NB4 (cell line): ENCODE data around the gene TSPAN17.

ENCODE experiments used
- MYC ChIP-seq: IDR thresholded peaks from 2 replicates; pipeline ENCODE4 v1.6.1; 2011; ENCODE audit warnings: low read depth, low read length
- TF ChIP-seq, protein P1 (sequence below): IDR thresholded peaks from one replicate; pipeline ENCODE4 v1.5.1; 2012; ENCODE audit warnings: low read depth, low read length

GRCh38 chr5:176661676-176662075, 14.4 kb downstream of the TSPAN17 start:
- TF ChIP-seq, protein P1, sequence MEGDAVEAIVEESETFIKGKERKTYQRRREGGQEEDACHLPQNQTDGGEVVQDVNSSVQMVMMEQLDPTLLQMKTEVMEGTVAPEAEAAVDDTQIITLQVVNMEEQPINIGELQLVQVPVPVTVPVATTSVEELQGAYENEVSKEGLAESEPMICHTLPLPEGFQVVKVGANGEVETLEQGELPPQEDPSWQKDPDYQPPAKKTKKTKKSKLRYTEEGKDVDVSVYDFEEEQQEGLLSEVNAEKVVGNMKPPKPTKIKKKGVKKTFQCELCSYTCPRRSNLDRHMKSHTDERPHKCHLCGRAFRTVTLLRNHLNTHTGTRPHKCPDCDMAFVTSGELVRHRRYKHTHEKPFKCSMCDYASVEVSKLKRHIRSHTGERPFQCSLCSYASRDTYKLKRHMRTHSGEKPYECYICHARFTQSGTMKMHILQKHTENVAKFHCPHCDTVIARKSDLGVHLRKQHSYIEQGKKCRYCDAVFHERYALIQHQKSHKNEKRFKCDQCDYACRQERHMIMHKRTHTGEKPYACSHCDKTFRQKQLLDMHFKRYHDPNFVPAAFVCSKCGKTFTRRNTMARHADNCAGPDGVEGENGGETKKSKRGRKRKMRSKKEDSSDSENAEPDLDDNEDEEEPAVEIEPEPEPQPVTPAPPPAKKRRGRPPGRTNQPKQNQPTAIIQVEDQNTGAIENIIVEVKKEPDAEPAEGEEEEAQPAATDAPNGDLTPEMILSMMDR = no peak
- no peak for TF ChIP-seq MYC
